Stimulated activated naive CD8-positive, alpha-beta T cell treated with anti-CD3 and anti-CD28 coated beads, Interleukin-15, Interleukin-2, amounts not matched to agents 100 ng/mL and 50 ng/mL, for 24 hours (primary cell): Measurements from ENCODE around the gene RTBDN.

Source experiments
- H3K27ac Mint-ChIP-seq: one replicate; pipeline ENCODE4 v1.8.0; 2021; ENCODE audit warnings: mild to moderate bottlenecking, mixed read lengths
- H3K27me3 Mint-ChIP-seq: one replicate; pipeline ENCODE4 v1.8.0; 2021; ENCODE audit warnings: mixed read lengths
- H3K36me3 Mint-ChIP-seq: one replicate; pipeline ENCODE4 v1.8.0; 2021; ENCODE audit warnings: low read depth, mixed read lengths
- H3K4me1 Mint-ChIP-seq: one replicate; pipeline ENCODE4 v1.8.0; 2021; ENCODE audit warnings: low read depth, mixed read lengths
- H3K4me3 Mint-ChIP-seq: one replicate; pipeline ENCODE4 v1.8.0; 2021; ENCODE audit warnings: mild to moderate bottlenecking, mixed read lengths
- H3K9me3 Mint-ChIP-seq: one replicate; pipeline ENCODE4 v1.8.0; 2021; ENCODE audit warnings: mixed read lengths

Gene RTBDN

GRCh38 chr19:12794196-12794941 lies 40.0 kb downstream of the RTBDN start:
- Mint-ChIP-seq H3K4me1 (peaks cover 37% of the 10 kb centered on the region), H3K4me3 (peak overlapping the region; percentile 81), H3K36me3 (peaks cover 6% of the 10 kb centered on the region), H3K27ac (peak overlapping the region; percentile 91), H3K27me3 (no peaks in the 10 kb centered on the region), H3K9me3 (no peaks in the 10 kb centered on the region)

- no peaks in the 10 kb centered on the region for H3K9me3 Mint-ChIP-seq
- H3K4me1 Mint-ChIP-seq = peaks cover 45% of the 10 kb centered on the region
- peaks cover 6% of the 10 kb centered on the region for H3K36me3 Mint-ChIP-seq
- no peaks in the 10 kb centered on the region for H3K27me3 Mint-ChIP-seq
- peak overlapping the region; percentile 98 for H3K27ac Mint-ChIP-seq
- H3K4me3 Mint-ChIP-seq = peak overlapping the region; percentile 96
These were observed 40.8 kb downstream of the RTBDN start for GRCh38 chr19:12793290-12794195.

GRCh38 chr19:12792853-12793289 lies 41.5 kb downstream of the RTBDN start:
- Mint-ChIP-seq H3K4me1 (peaks cover 52% of the 10 kb centered on the region), H3K36me3 (peaks cover 6% of the 10 kb centered on the region), H3K9me3 (no peaks in the 10 kb centered on the region), H3K27me3 (no peaks in the 10 kb centered on the region), H3K4me3 (peak overlapping the region; percentile 96), H3K27ac (peak overlapping the region; percentile 98)

- Mint-ChIP-seq H3K4me3 (peak overlapping the region; percentile 96), H3K36me3 (peaks cover 6% of the 10 kb centered on the region), H3K27ac (peak overlapping the region; percentile 98), H3K9me3 (no peaks in the 10 kb centered on the region), H3K4me1 (peaks cover 58% of the 10 kb centered on the region), H3K27me3 (no peaks in the 10 kb centered on the region)
These were observed 42.1 kb downstream of the RTBDN start for GRCh38 chr19:12792051-12792852.

- no peaks in the 10 kb centered on the region for H3K27me3 Mint-ChIP-seq
- peak within 1 kb of the TSS; percentile 96 for H3K4me3 Mint-ChIP-seq
- H3K9me3 Mint-ChIP-seq = no peaks in the 10 kb centered on the region
- peaks cover 6% of the 10 kb centered on the region for H3K36me3 Mint-ChIP-seq
- peak within 1 kb of the TSS; percentile 98 for H3K27ac Mint-ChIP-seq
- H3K4me1 Mint-ChIP-seq = peaks cover 62% of the 10 kb centered on the region
These were observed 42.9 kb downstream of the RTBDN start, which contains the start of gene JUNB for GRCh38 chr19:12791345-12792050. TSS of gene JUNB (plus strand) at chr19:12791486. CDS start at chr19:12791772, 286 bp downstream.

- Mint-ChIP-seq H3K27ac (peak overlapping the region; percentile 92), H3K36me3 (peaks cover 6% of the 10 kb centered on the region), H3K4me1 (peaks cover 55% of the 10 kb centered on the region), H3K4me3 (peak overlapping the region; percentile 96), H3K27me3 (no peaks in the 10 kb centered on the region), H3K9me3 (no peaks in the 10 kb centered on the region)
These were observed 43.6 kb downstream of the RTBDN start for GRCh38 chr19:12790628-12791344.

GRCh38 chr19:12789904-12790619 lies 44.3 kb downstream of the RTBDN start:
- peak overlapping the region; percentile 92 for H3K27ac Mint-ChIP-seq
- peaks cover 51% of the 10 kb centered on the region for H3K4me1 Mint-ChIP-seq
- H3K9me3 Mint-ChIP-seq = no peaks in the 10 kb centered on the region
- peak overlapping the region; percentile 96 for H3K4me3 Mint-ChIP-seq
- H3K36me3 Mint-ChIP-seq = peaks cover 6% of the 10 kb centered on the region
- H3K27me3 Mint-ChIP-seq = no peaks in the 10 kb centered on the region

- H3K27me3 Mint-ChIP-seq = no peaks in the 10 kb centered on the region
- peak overlapping the region; percentile 96 for H3K4me3 Mint-ChIP-seq
- H3K36me3 Mint-ChIP-seq = peaks cover 6% of the 10 kb centered on the region
- no peaks in the 10 kb centered on the region for H3K9me3 Mint-ChIP-seq
- H3K27ac Mint-ChIP-seq = peak overlapping the region; percentile 96
- H3K4me1 Mint-ChIP-seq = peaks cover 43% of the 10 kb centered on the region
These were observed 45.1 kb downstream of the RTBDN start for GRCh38 chr19:12789098-12789903.

- Mint-ChIP-seq H3K4me3 (peak overlapping the region; percentile 89), H3K27me3 (no peaks in the 10 kb centered on the region), H3K4me1 (peaks cover 39% of the 10 kb centered on the region), H3K36me3 (peaks cover 6% of the 10 kb centered on the region), H3K27ac (peak overlapping the region; percentile 96), H3K9me3 (no peaks in the 10 kb centered on the region)
These were observed 45.7 kb downstream of the RTBDN start for GRCh38 chr19:12788682-12789097.

- no peaks in the 10 kb centered on the region for H3K9me3 Mint-ChIP-seq
- H3K36me3 Mint-ChIP-seq = peaks cover 3% of the 10 kb centered on the region
- H3K4me1 Mint-ChIP-seq = peaks cover 39% of the 10 kb centered on the region
- peak overlapping the region; percentile 89 for H3K4me3 Mint-ChIP-seq
- H3K27me3 Mint-ChIP-seq = no peaks in the 10 kb centered on the region
- peak overlapping the region; percentile 96 for H3K27ac Mint-ChIP-seq
These were observed 46.2 kb downstream of the RTBDN start for GRCh38 chr19:12788042-12788681.

GRCh38 chr19:12787458-12787857 lies 46.9 kb downstream of the RTBDN start:
- Mint-ChIP-seq H3K9me3 (no peaks in the 10 kb centered on the region), H3K36me3 (no peaks in the 10 kb centered on the region), H3K4me3 (no peak overlapping the region), H3K27me3 (no peaks in the 10 kb centered on the region), H3K4me1 (peaks cover 39% of the 10 kb centered on the region), H3K27ac (peak overlapping the region; percentile 59)

GRCh38 chr19:12786952-12787351 lies 47.4 kb downstream of the RTBDN start:
- Mint-ChIP-seq H3K9me3 (no peaks in the 10 kb centered on the region), H3K27me3 (no peaks in the 10 kb centered on the region), H3K4me3 (no peak overlapping the region), H3K27ac (peak overlapping the region; percentile 73), H3K36me3 (no peaks in the 10 kb centered on the region), H3K4me1 (peaks cover 43% of the 10 kb centered on the region)
